Prostate gland (tissue), 2 donors: Measurements from ENCODE around the gene SLC13A5. TPM values are rescaled to one million over a fixed set of nuclear protein-coding genes. Genes with fewer than 3 reads are reported as not detected.
"Not testable (repeated sequence)": the region's sequence is repeated elsewhere in the genome, so short reads cannot be mapped to it uniquely, and the experiment has no call there.

ENCODE experiments used
- DNase-seq: peaks from one replicate; pipeline ENCODE4 v3.0.0-alpha.2; 2019; ENCODE audit warnings: low spot score
- H3K27ac ChIP-seq, 2 donors: fragments of 200-600 bp; sonication (generic); 2 replicates each; pipeline ENCODE4 v1.5.1; 2017 to 2019
- H3K27me3 ChIP-seq: fragments of 200-600 bp; sonication (generic); replicated peaks from 2 replicates; pipeline ENCODE4 v1.5.1; 2019; ENCODE audit not compliant: insufficient read depth
- H3K36me3 ChIP-seq, 2 donors: fragments of 200-600 bp; sonication (generic); 1 replicate in 1 of 2; 2 replicates in 1 of 2; pipeline versions ENCODE4 v1.5.1 to v1.8.1; 2017 to 2019
- H3K4me1 ChIP-seq: fragments of 200-600 bp; sonication (generic); replicated peaks from 2 replicates; pipeline ENCODE4 v1.5.1; 2019
- H3K4me3 ChIP-seq, 2 donors: fragments of 200-600 bp; sonication (generic); 2 replicates each; pipeline ENCODE4 v1.5.1; 2017 to 2019
- H3K9me3 ChIP-seq: fragments of 200-600 bp; sonication (generic); 2 replicates; pipeline ENCODE4 v1.5.1; 2017
- POLR2A ChIP-seq: fragments of 450-650 bp; IDR thresholded peaks from one replicate; pipeline ENCODE4 v1.6.1; 2016; ENCODE audit warnings: antibody characterized with exemption, mild to moderate bottlenecking
- POLR2AphosphoS5 ChIP-seq: sonication (generic); formaldehyde crosslinking; IDR thresholded peaks from one replicate; pipeline ENCODE4 v1.6.1; 2017; ENCODE audit warnings: antibody characterized with exemption
- WGBS: methylation state at CpG from one replicate; pipeline ENCODE4 v1.1.5; 2018; 5-methylcytosine and 5-hydroxymethylcytosine counted together
- intact Hi-C: fragments of 100-400 bp; cut with DNase I; formaldehyde crosslinking; loops from one replicate; pipeline ENCODE4 v1.14.2; 2022
- total RNA-seq, 2 donors: library from RNA; depleted of rRNA; stranded (reverse); fragments of >200 nt; gene quantifications; one replicate each; pipeline ENCODE4 v1.1.0, GENCODE V29; 2016
- TF ChIP-seq, protein P1 (sequence below), 4 experiments: fragments of 200-600 bp in 2 of 4; fragments of 450-650 bp in 2 of 4; sonication (generic) in 2 of 4; IDR thresholded peaks; 1 replicate in 3 of 4; 2 replicates in 1 of 4; pipeline ENCODE4 v1.5.1; 2016 to 2019; ENCODE audit warnings: antibody characterized with exemption in 4 of 4, mild to moderate bottlenecking in 2 of 4, moderate library complexity in 2 of 4

SLC13A5 gene
- total RNA-seq, 2 donors from 2014 or later, result 1.1 to 1.6 TPM

DNA sequence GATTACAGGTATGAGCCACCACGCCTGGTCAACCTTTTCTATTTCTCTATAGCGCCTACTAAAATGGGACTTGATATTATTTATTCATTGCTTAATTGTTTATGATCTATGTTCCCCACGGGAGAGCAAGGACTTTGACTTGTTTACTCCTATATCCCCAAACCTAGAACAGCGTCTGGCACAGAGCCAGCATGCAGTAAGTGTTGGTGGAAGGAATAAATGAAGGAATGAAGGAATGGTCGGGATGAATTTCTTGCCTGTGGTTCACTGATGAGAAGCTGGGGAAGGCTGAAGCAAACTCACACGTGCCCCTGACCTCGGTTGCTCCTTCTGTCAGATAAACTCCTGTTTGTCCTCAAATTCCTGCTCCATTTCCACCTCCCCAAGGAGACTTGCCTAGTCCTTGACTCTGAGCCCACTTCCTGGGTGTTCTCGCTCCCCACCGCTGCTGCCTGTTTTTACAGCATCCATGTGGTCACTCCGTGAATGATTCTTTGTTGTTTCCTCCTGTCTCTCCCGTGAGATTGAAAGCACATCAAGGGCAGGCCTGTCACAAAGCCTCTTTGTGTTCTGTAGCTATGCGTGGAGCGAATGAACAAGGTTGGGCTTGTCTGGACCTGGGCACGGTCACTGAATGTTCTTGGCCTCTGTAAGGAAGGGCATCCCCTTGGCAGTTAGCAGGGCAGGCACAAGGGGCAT is 44.3 kb downstream of the SLC13A5 start:
- H3K4me1 ChIP-seq, result no peaks in the 10 kb centered on the region
- no peak for TF ChIP-seq POLR2A
- TF ChIP-seq, protein P1, sequence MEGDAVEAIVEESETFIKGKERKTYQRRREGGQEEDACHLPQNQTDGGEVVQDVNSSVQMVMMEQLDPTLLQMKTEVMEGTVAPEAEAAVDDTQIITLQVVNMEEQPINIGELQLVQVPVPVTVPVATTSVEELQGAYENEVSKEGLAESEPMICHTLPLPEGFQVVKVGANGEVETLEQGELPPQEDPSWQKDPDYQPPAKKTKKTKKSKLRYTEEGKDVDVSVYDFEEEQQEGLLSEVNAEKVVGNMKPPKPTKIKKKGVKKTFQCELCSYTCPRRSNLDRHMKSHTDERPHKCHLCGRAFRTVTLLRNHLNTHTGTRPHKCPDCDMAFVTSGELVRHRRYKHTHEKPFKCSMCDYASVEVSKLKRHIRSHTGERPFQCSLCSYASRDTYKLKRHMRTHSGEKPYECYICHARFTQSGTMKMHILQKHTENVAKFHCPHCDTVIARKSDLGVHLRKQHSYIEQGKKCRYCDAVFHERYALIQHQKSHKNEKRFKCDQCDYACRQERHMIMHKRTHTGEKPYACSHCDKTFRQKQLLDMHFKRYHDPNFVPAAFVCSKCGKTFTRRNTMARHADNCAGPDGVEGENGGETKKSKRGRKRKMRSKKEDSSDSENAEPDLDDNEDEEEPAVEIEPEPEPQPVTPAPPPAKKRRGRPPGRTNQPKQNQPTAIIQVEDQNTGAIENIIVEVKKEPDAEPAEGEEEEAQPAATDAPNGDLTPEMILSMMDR (IDR thresholded peaks at IDR 0.05), result no peak
- TF ChIP-seq POLR2AphosphoS5, result no peak
- no peak for DNase-seq
- H3K9me3 ChIP-seq, result no peaks in the 10 kb centered on the region
- no peaks in the 10 kb centered on the region for H3K36me3 ChIP-seq
- H3K27ac ChIP-seq, result no peak overlapping the region
- intact Hi-C loops, result loop anchor here (5.0 kb wide), 2 partner anchors 173 to 333 kb away; no protein-coding TSS in a partner anchor
- H3K4me3 ChIP-seq, result no peak overlapping the region
- 64% methylated on average over 14 of the region's 14 CpGs for WGBS
- H3K27me3 ChIP-seq, result no peaks in the 10 kb centered on the region

DNA sequence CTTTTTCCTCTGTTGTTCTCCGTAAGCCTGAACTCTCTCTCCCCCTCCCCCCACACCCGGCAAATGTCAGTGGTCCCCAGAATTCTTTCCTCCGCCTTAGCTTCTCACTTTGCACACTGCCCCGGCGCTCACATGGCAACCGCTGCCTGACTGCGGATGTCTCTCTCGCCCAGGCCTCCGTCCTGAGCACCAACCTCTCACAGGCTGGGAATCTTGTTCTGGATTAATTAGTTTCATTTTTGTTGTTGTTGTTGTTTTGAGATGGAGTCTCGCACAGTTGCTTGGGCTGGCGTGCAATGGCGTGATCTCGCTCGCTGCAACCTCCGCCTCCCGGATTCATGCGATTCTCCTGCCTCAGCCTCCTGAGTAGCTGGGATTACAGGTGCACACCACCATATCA is 45.0 kb downstream of the SLC13A5 start:
- no peak for DNase-seq
- intact Hi-C loops, result loop anchor here (5.0 kb wide), 2 partner anchors 174 to 334 kb away; no protein-coding TSS in a partner anchor
- WGBS, result 82% methylated on average over 17 of the region's 17 CpGs

DNA sequence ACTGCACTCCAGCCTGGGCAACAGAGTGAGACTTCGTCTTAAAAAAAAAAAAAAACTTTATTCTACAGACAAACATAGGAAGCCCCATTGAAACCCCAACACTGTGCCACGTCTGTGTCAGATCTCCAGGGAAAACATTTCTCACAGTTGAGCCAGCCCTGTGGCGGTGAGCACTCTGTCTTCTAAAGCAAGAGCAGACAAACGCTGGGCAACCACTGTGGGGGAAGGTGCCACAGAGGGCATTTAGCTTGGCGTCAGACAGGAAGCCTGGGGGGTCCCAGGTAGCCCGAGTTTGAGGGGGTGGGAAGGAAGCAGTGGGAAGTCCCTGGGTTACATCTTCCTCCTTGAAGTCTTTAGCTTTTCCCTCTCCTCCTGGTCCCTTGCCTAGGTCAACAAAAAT is 45.7 kb downstream of the SLC13A5 start:
- TF ChIP-seq, protein P1 (IDR thresholded peaks at IDR 0.05), result no peak
- no peak for TF ChIP-seq POLR2AphosphoS5
- TF ChIP-seq POLR2A, result no peak
- Histone ChIP-seq H3K36me3 (no peaks in the 10 kb centered on the region), H3K4me1 (no peaks in the 10 kb centered on the region), H3K27ac (no peak overlapping the region), H3K9me3 (no peaks in the 10 kb centered on the region), H3K4me3 (no peak overlapping the region), H3K27me3 (no peaks in the 10 kb centered on the region)
- 71% methylated on average over 6 of the region's 6 CpGs for WGBS
- no peak for DNase-seq
- intact Hi-C loops, result loop anchor here (5.0 kb wide), 2 partner anchors 175 to 335 kb away; no protein-coding TSS in a partner anchor

More for the DNA sequence above, 45.0 kb downstream of the SLC13A5 start:
- TF ChIP-seq POLR2A, result no peak
- TF ChIP-seq, protein P1 (IDR thresholded peaks at IDR 0.05), result no peak
- TF ChIP-seq POLR2AphosphoS5, result no peak
- no peaks in the 10 kb centered on the region for H3K9me3 ChIP-seq
- H3K27me3 ChIP-seq, result no peaks in the 10 kb centered on the region
- no peaks in the 10 kb centered on the region for H3K4me1 ChIP-seq
- H3K4me3 ChIP-seq, result no peak overlapping the region
- H3K27ac ChIP-seq, result no peak overlapping the region
- no peaks in the 10 kb centered on the region for H3K36me3 ChIP-seq

DNA sequence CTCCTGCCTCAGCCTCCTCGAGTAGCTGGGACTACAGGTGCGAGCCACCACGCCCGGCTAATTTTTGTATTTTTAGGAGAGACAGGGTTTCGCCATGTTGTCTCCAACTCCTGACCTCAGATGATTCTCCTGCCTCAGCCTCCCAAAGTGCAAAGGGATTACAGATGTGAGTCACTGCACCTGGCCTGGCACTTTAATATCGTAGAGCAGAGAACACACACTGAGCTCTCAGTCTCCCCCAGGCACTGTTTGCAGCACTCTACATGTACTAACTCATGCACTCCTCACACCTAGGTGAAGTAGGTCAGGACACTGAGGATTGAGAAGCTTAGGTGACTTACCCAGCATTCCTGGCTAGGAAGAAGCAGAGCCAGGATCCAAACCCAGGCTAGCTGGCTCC is 46.6 kb downstream of the SLC13A5 start:
- intact Hi-C loops, result loop anchor here (5.0 kb wide), 2 partner anchors 176 to 336 kb away; no protein-coding TSS in a partner anchor
- no peak for DNase-seq
- no peaks in the 10 kb centered on the region for H3K27me3 ChIP-seq
- H3K4me3 ChIP-seq, result no peak overlapping the region
- no peaks in the 10 kb centered on the region for H3K4me1 ChIP-seq
- H3K9me3 ChIP-seq, result no peaks in the 10 kb centered on the region
- WGBS, result 90% methylated on average over 6 of the region's 6 CpGs
- no peaks in the 10 kb centered on the region for H3K36me3 ChIP-seq
- H3K27ac ChIP-seq, result no peak overlapping the region
- TF ChIP-seq, protein P1 (IDR thresholded peaks at IDR 0.05), result no peak
- TF ChIP-seq POLR2A (no peak), POLR2AphosphoS5 (no peak)

DNA sequence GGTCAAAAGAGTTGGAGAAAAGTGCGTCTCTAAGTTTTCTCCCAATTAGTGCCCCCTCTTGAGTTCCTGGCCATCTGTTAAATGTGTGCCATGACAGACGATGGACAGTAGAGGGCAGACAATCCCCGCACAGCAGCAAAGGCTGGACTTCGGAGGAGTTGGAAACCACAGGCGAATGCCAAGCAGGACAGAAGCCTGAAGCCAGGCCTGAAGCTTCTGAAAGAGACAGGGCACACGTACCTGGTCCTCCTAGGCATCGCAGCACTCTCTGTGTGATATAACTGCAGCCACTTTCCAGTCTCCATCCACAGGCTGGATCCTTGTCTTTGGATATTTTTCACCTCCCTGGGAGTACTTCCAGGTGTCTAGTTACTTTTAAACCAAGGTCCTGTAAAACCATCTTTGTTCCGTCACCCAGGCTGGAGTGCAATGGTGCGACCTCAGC is 47.1 kb downstream of the SLC13A5 start:
- Histone ChIP-seq H3K36me3 (no peaks in the 10 kb centered on the region), H3K4me3 (no peak overlapping the region), H3K27ac (no peak overlapping the region), H3K27me3 (no peaks in the 10 kb centered on the region), H3K4me1 (no peaks in the 10 kb centered on the region), H3K9me3 (no peaks in the 10 kb centered on the region)
- intact Hi-C loops, result loop anchor here (5.0 kb wide), 2 partner anchors 176 to 336 kb away; no protein-coding TSS in a partner anchor
- peak; percentile 61 for DNase-seq
- TF ChIP-seq, protein P1 (IDR thresholded peaks at IDR 0.05), result peak; percentile 57 to 89 (median 78)
- peak; percentile 22 for TF ChIP-seq POLR2AphosphoS5
- no peak for TF ChIP-seq POLR2A
- 13% methylated on average over 9 of the region's 9 CpGs for WGBS

DNA sequence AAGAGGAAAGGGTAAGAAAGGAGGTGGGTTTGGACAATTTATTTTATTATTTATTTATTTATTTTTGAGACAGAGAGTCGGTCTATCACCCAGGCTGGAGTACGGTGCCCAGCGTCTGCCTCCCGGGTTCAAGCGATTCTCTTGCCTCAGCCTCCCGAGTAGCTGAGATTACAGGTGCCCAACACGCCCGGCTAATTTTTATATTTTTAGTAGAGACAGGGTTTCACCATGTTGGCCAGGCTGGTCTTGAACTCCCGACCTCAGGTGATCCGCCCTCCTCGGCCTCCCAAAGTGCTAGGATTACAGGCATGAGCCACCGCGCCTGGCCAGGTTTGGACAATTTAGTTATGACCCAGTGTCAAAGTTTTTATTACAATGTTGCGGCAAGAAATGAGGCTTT is 50.0 kb downstream of the SLC13A5 start:
- DNase-seq, H3K9me3 ChIP-seq, H3K36me3 ChIP-seq, H3K4me1 ChIP-seq, H3K27ac ChIP-seq, H3K27me3 ChIP-seq, intact Hi-C loops, H3K4me3 ChIP-seq: not testable (repeated sequence)
- 93% methylated on average over 14 of the region's 14 CpGs for WGBS
